Urothelium cell line (cell line): ENCODE data around the gene RNF123.

Source experiments
- DNase-seq: peaks from one replicate; pipeline ENCODE4 v3.0.0; 2011; ENCODE audit warnings: low spot score, mixed read lengths
- FAIRE-seq: peaks from 2 replicates; lab custom pipeline; 2011; peaks lifted over from hg19 to GRCh38; lab: Jason Lieb, UNC

RNF123 gene

GRCh38 chr3:49717211-49717958 is 28.0 kb downstream of the RNF123 start:
- no peak for FAIRE-seq
- DNase-seq, result no peak

DNA sequence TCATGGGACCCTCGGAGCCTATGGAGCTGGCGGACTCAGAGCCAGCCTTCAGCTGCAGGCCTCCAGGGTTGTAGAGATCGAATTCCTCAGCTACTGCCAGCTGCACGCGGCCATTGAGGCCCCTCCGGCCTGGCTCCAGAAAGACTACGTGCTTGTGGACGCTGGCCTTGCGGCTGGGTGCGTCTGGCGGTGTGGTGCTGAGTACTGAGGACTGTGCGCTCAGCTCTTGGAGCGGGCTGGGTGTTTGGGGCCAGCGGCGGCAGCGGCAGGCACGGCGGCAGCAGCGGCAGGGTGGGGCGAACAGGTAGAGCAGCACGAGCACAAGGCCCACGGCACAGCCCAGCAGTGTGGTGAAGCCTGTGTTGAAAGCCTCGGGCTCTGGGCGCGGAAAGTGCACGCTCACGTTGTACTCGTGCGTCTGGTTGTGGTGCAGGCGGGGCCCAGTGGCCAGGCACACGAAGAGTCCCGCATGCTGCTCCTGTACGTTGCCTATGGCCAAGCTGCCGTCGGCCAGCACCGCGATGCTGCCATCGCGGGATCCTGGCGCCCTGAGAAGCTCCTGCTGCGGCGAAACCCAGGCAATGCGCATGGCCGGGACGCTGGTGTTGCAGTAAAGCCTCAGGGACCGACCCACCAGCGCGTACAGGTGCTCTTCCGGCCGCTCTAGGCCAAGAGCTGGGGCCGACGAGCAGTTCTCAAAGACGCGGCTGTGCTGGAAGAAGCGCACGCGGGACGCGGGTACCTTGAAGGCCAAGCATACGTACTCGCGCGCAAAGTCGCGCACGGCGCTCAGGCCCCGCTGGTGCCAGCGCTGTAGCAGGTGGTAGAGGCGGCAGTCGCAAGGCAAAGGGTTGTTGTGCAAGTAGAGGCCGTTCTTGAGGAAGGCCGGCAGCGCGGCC is 28.9 kb downstream of the RNF123 start:
- DNase-seq, result no peak
- no peak for FAIRE-seq

DNA sequence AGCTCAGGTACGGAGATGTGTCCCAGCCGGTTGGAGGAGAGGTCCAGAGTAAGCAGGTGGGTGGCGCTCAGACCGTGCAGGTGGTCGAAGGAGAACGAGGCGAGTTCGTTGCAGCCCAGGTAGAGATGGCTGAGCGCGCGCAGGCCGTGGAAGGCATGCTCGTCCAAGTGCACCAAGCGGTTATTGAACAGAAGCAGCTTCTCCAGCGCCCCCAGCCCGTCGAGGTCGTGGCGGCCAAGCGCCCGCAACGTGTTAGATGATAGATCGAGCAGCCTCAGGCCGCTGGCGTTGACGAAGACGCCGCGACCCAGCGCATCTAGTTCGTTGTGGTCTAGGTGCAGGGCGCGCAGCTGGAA is 29.5 kb downstream of the RNF123 start:
- FAIRE-seq, result no peak

DNA sequence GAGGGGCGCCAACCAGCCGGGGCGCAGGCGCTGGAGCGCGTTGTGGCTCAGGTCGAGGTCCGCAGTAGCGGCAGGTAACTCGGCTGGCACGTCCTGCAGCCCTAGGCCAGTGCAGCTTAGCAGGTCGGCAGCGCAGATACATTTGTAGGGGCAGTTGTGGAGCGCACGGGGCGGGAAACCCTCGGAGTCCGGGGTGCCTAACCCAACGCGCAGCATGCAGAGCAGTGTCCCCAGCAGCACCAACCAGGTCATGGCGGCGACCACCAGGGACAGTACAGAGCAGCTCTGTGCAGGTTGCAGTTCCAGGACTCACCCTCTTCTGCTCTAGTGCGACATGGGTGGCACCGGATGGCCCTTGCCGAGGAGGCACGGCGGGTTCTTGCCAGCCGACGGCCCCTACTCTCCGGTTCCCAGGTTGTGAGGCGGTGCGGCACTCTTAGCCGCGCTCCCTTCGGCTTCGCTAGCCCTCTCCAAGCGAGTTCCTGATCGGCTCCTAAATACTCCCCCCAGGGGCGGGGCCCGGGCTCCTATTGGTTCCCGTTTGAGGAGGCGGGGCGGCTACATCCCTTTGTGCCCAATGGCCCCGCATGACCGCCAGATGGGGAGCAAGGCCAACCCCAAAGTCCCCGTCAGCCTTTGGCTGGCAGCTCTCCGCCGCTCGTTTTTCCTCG is 30.0 kb downstream of the RNF123 start, which contains the start of gene AMIGO3:
Gene AMIGO3, minus strand, starts transcription at position 471 of the 671 bp plus-strand sequence. Its CDS starts 219 bp downstream, at position 252.
- DNase-seq, result peak; percentile 35
- peak; percentile 50 for FAIRE-seq

More for the DNA sequence above, 29.5 kb downstream of the RNF123 start:
- DNase-seq, result no peak

DNA sequence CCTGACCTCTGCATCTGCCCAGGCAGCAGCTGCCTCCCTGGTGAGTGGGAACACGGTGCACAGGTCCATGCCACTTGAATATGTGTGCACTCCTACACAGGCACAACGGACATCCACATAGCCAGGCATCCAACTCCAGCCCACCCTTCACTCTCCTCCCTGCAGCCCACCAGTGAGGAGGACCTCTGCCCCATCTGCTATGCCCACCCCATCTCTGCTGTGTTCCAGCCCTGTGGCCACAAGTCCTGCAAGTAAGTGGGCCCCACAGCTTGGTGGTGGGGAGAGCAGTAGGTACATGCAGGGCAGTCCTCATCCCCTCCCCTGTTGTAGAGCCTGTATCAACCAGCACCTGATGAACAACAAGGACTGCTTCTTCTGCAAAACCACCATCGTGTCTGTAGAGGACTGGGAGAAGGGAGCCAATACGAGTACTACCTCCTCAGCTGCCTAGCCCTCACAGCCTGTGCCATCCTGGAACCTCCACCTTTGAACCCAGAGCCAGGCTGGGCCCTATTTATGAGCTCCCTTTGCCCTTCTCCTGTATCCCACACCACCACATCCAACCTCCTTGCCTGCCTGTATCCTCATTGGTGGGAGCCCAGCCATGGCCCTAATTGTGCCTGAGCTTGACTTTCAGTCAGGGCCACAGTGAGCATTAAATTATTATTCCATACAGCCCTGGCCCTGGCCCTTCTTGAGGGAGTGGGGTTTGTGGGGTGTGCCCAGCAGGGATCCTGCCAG is 31.7 kb downstream of the RNF123 start:
- DNase-seq (no peak), FAIRE-seq (peak; percentile 74)

DNA sequence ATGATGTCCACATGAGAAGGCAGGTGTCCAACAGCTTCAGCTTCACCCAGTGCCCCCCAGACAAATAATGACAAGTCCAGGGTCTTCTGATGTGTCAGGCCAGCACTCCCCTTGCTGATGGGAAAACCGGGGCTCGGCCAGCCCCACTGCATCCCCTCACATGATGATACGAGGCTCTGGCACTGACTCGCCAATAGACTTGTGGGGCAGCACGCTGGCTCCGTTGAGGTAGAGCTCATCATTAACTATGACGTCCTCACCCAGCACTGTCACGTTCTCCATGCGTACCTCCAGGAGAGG is 32.2 kb downstream of the RNF123 start:
- FAIRE-seq, result no peak

DNA sequence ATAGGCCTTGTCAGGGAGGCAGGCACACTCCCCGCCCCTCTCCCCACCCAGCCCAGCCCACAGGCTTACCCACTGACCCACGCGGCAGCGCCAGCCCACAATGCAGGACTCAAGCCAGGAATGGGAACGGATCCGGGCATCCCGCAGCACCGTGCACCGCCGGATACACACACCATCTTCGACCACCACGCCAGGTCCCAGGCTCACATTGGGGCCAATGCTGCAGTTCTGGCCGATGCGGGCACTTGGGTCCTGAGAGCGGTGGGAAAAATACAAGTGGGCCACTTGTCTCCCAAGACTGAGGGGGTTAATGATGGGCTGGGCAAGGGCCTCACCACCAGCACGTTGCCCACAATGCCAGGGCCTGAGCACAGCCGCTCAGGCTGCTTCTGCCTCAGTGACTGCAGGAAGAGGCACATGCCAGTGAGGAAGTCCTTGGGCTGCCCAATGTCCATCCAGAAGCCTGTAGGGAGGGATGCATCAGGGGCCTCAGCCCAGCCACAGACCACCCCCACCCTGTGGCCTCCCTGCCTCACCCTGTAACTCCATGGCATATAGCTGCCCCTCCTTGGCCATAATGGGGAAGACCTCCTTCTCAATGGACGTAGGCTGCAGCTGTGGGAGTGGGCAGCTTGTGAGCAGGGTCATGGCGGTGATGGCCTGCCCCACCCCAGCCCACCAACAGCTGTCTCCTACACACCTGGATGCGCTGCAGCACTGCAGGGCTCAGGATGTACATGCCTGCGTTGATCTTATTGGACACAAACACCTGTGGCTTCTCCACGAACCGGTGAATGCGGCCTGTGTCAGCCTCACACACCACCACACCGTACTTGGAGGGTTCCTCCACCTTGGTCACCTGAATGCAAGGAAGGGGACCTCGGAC is 32.8 kb downstream of the RNF123 start:
- FAIRE-seq, result no peak
- DNase-seq, result no peak

More for the DNA sequence above, 32.2 kb downstream of the RNF123 start:
- no peak for DNase-seq

- no peak for DNase-seq
- no peak for FAIRE-seq
Observed at GRCh38 chr3:49722896-49723295, 33.5 kb downstream of the RNF123 start.

- DNase-seq (peak; percentile 36), FAIRE-seq (no peak)
Observed at GRCh38 chr3:49723296-49723627, 33.9 kb downstream of the RNF123 start.

DNA sequence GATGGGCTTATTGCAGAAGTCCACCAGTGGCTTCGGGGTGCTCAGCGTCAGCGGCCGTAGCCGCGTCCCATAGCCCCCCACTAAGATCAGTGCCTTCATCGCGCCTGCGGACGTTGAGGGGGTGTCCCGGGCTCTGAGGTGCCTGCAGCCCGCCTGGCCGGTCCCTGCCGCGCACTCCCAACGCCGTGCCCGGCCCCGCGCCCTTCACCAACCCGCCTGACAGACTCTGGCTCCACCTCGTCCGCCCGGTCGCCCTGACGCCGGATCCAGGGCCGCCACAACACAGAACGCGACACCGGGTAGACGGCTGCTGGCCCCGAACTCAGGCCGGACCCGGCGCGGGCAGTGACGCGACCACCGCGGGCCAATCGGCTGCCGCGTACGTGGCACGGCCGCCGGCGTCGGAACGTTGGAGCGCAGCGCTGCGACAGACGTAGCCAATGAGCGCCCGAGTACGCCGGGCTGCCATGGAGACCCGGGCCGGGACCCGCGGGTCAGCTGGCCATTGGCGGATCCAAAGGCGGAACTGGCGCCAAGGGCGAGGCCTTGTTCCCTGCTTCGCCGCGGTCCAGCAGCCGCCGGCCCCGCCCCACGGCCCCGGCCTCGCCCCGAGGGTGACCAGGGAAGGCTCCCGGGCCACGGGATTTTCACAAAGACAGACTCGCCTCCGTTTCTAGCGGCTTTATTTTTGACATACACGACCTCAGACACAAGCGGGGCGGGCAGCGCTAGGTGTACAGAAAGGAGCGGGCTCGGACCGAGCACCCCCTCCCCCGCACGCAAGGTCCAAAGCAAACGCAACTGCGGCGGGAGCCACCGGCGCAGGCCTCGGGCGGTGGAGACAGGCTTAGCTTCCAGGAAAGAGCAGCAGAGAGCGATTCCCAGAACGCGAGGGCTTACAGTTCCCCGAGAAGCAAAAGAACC is 34.5 kb downstream of the RNF123 start, which contains the start of gene GMPPB:
Gene GMPPB, minus strand, starts transcription at position 324 of the 924 bp plus-strand sequence. Its CDS starts 225 bp downstream, at position 99.
- FAIRE-seq (peak; percentile 98), DNase-seq (peak; percentile 99)

DNA sequence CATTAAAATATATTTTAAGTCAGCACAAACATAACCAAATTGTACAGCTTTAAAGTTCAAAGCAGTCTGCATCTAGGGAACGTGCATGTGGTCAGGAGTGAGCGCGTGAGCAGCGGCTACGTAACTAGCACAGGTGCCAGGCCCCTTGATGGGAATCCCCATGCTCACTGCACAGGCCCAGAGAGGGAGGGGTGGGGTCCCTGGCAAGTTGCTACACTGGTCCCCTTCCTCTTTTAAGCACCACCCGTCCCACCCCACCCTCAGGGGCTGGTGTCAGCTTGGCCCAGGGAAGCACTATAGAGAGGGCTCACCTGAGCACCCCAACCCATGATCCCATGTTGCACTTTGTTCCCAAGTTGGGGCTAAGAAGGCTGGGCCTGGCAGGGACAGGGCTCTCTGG is 35.2 kb downstream of the RNF123 start:
- DNase-seq, result no peak
- no peak for FAIRE-seq

- DNase-seq (no peak), FAIRE-seq (no peak)
Observed at GRCh38 chr3:49725906-49726681, 36.7 kb downstream of the RNF123 start.

DNA sequence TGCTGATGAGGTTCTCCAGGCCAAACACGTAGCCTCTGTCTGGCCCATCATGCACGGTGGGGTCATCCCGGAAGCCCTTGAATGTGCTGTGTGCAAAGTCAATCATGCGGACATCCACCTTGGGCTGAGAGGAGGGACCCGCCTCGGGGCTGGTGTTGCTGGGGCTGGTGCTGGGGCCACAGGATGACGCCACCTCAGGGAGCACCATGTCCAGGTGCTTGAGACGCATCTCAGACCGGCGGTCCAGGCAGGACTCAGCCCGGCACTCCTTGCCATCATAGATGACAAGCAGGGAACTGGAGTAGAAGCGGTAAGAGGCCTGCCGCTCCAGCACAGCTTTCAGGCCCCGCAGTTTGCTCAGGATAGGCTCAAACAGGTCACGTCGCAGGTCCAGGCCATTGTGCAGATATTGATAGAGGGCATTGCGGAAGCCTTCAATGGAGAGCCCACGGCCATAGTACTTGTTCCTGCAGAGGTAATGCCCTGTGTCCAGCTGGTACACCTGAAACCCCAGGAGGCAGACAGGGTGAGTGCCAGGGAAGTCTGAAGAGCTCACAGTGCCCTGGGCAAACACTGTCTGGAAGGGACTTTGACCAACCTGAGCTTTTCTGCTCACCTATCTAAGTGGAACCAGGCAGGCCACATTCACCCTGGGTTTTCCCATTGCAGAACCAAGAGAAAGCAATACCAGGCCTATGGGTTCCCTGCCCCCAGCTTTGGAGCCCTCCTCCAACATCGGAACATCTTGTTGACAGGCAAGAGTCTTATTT is 38.0 kb downstream of the RNF123 start:
- FAIRE-seq (no peak), DNase-seq (no peak)

DNA sequence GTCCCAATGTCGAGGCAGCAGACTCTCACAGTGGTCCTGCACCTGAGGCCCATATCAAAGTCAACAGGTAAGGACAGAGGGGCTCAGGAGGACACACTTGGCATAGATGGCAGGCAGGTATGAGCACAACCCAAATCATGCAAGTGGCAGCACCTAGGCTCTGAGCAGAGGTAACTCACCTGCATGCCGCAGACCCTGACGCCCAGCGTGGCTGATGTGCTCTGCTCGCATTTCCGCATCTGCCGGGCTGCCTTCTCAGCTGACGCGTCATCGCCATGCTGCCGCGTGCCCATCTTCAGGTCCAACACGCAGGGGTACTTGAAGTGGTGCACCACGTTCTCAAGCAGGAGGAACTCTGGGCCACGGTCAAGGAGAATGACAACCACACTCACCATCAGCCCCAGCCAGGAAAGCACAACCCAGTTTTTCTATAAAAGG is 38.6 kb downstream of the RNF123 start:
- DNase-seq, result no peak
- no peak for FAIRE-seq

DNA sequence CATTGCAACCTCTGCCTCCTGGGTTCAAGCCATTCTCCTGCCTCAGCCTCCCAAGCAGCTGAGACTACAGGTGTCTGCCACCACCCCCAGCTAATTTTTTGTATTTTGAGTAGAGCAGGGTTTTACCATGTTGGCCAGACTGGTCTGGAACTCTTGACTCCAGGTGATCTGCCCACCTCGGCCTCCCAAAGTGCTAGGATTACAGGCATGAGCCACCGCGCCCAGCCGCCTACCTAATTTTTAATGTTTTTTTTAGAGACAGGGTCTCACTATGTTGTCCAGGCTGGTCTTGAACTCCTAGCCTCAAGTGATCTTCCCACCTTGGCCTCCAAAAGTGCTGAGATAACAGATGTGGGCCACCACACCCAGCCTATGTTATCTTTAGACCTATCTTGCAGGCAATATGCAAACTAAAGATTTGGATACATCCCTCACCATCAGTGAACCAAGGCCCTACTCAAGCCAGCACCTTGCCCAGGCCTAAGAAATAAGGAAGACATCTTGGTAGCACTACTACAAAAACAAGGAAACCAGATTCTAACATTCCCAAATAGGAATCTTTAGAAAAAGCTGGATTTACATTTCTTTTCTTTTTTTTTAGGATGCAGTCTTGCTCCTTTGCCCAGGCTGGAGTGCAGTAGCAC is 40.7 kb downstream of the RNF123 start:
- no peak for DNase-seq
- no peak for FAIRE-seq

DNA sequence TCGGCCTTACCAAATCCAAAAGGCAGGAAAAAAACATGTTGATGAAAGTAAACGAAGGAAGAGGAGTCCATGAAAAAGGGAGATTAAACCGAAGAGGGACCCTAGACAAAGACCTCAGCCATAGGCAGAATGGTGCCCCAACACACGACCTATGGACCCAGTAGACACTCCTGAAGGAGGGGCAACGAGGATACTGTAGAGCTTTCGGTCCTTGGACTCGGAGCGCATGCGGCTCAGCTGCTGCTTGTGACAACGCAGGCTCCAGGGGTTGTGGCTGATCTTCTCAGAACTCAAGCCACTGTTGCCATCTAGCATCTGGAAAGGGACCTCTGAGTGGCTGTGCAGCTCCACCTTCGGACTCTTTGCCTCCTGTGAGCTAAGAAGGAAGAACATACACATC is 43.2 kb downstream of the RNF123 start:
- DNase-seq (no peak), FAIRE-seq (no peak)

DNA sequence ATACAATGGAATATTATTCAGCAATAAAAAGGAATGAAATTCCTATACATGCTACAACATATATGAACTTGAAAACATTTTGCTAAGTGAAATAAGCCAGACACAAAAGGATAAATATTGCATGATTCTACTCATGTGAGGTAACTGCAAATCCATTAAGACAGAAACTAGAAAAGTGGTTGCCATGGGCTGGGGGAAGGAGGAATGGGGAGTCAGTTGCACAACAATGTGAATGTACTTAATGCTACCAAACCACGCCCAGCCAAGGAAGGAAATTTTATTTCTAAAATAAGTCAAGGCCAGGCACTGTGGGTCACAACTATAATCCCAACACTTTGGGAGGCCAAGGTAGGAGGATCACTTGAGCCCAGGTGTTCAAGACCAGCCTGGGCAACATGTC is 44.2 kb downstream of the RNF123 start:
- DNase-seq, result no peak
- no peak for FAIRE-seq
